Measurements from ENCODE around the gene CTH.
"Not testable (repeated sequence)": the region's sequence is repeated elsewhere in the genome, so short reads cannot be mapped to it uniquely, and the experiment has no call there.

The CTH gene

GRCh38 chr1:70410604-70411359 is at the start of gene CTH:
Gene CTH, plus strand, starts transcription at chr1:70411268. Its CDS starts 148 bp downstream, at chr1:70411416.
- peak; percentile 86 for DNase-seq (ENCODE audit: low read depth)

GRCh38 chr1:70361727-70362398 is 49.2 kb upstream of the CTH start:
- no peak for DNase-seq (ENCODE audit: low read depth)

- no peak for DNase-seq (ENCODE audit: low read depth)
Measured at GRCh38 chr1:70364439-70364838, 46.6 kb upstream of the CTH start.

GRCh38 chr1:70366425-70366952 is 44.6 kb upstream of the CTH start:
- DNase-seq (ENCODE audit: low read depth): not testable (repeated sequence)

DNA sequence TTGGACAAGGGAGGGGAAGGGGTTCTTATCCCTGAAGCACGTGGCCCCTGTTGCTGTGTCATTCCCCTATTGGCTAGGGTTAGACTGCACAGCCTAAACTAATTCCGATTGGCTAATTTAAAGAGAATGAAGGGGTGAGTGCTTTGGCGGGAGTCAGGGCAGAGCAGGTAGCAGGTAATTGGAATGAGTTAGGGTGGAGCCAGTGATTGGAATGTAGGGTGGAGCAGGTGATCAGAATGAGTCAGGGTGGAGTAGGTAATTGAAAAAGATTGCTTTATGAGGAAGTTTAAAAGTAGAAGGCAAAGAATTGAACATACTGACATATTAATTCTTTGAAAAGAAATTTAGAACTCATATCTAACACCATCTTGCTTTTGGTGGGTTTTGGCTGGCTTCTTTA is 44.1 kb upstream of the CTH start:
- DNase-seq (ENCODE audit: low read depth): not testable (repeated sequence)

- not testable (repeated sequence) for DNase-seq (ENCODE audit: low read depth)
Measured at GRCh38 chr1:70367397-70367796, 43.7 kb upstream of the CTH start.

GRCh38 chr1:70371586-70371985 is 39.5 kb upstream of the CTH start:
- DNase-seq (ENCODE audit: low read depth): not testable (repeated sequence)

DNA sequence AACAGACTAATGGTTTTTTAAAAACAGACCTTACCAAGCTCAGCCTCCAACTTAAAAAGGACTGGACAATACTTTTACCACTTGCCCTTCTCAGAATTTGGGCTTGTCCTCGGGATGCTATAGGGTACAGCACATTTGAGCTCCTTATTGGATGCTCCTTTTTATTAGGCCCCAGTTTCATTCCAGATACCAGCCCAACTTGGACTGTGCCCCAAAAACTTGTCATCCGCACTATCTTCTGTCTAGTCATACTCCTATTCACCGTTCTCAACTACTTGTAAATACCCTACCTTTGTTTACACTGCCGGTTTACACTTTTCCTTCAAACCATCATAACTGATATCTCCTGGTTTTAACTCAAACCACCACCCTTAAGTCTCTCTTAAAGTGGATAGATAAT is 38.6 kb upstream of the CTH start:
- no peak for DNase-seq (ENCODE audit: low read depth)

- not testable (repeated sequence) for DNase-seq (ENCODE audit: low read depth)
Measured at GRCh38 chr1:70373580-70373979, 37.5 kb upstream of the CTH start.

- no peak for DNase-seq (ENCODE audit: low read depth)
Measured at GRCh38 chr1:70376196-70376595, 34.9 kb upstream of the CTH start.

GRCh38 chr1:70382682-70383081 is 28.4 kb upstream of the CTH start:
- no peak for DNase-seq (ENCODE audit: low read depth)

- DNase-seq (ENCODE audit: low read depth): no peak
Measured at GRCh38 chr1:70383483-70383882, 27.6 kb upstream of the CTH start.

DNA sequence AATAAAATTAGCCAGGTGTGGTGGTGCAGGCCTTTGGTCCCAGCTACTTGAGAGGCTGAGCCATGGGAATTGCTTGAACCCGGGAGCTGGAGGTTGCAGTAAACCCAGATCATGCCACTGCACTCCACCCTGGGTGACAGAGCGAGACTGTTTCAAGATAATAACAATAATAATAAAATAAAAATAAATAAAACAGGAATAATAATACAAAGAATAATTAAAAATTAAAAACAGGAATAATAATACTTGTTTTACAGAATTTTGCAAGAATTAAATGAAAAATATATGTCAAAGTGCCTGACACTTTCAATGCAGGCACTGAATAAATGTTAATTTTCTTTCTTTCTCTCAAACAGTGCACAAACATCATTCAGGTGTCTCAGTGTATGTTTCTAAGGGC is 26.5 kb upstream of the CTH start:
- no peak for DNase-seq (ENCODE audit: low read depth)

GRCh38 chr1:70385477-70385876 is 25.6 kb upstream of the CTH start:
- no peak for DNase-seq (ENCODE audit: low read depth)

- no peak for DNase-seq (ENCODE audit: low read depth)
Measured at GRCh38 chr1:70386121-70386520, 24.9 kb upstream of the CTH start.

DNA sequence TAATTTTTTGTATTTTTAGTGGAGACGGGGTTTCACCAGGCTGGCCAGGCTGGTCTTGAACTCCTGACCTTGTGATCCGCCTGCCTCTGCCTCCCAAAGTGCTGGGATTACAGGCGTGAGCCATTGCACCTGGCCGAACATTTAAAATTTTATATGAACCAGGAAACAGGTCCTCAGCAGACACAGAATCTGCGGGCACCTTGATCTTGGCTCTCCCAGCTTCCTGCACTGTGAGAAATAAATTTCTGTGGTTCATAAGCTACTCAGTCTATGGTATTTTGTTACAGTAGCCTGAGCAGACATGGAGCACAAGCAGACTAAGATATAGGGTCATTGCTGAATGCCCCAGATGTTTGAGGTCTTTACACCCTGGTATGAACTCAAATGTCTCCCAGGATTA is 23.6 kb upstream of the CTH start:
- no peak for DNase-seq (ENCODE audit: low read depth)

- DNase-seq (ENCODE audit: low read depth): no peak
Measured at GRCh38 chr1:70392626-70393025, 18.4 kb upstream of the CTH start.

- no peak for DNase-seq (ENCODE audit: low read depth)
Measured at GRCh38 chr1:70396607-70397006, 14.5 kb upstream of the CTH start.

DNA sequence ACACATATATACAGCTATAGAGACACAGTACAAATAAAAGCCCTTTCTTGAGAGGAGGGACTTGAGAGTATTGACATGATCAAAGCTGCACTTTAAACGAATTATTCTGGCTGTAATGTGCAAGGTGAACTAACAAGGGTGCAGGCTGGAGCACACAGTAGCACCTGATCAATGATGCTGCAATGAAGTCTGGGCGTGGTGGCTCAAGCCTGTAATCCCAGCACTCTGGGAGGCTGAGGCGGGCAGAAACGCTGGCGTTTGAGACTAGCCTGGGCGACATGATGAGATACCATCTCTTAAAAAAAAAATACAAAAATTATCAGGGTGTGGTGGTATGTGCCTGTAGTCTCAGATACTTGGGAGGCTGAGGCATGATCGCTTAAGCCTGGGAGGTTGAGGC is 14.1 kb upstream of the CTH start:
- no peak for DNase-seq (ENCODE audit: low read depth)

- no peak for DNase-seq (ENCODE audit: low read depth)
Measured at GRCh38 chr1:70400335-70400734, 10.7 kb upstream of the CTH start.

- DNase-seq (ENCODE audit: low read depth): no peak
Measured at GRCh38 chr1:70401974-70402373, 9.1 kb upstream of the CTH start.

DNA sequence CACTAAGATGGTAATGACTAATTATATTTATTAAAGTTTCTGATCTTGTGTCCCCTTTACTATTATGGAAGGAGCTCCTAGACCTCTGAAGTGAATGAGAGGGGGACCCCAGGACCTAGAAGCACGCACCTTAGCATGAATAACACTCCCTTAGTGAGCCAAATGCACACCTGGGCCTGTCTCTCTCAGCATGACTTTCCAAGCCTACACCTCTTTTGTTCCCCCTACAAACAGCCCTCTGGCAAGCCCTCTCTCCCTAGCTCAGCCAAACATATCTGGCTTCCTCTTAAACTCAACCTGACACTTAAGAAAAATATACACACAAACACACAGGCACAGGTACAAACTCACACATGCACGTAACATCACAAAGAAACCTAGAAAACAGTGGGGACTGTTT is 7.3 kb upstream of the CTH start:
- no peak for DNase-seq (ENCODE audit: low read depth)

GRCh38 chr1:70405780-70406416 is 5.2 kb upstream of the CTH start:
- no peak for DNase-seq (ENCODE audit: low read depth)

All from stimulated activated CD8-positive, alpha-beta memory T cell treated with anti-CD3 and anti-CD28 coated beads, Interleukin-4, amount 100 ng/mL, for 24 hours (primary cell).